LNCAP (cell line): ENCODE data around the gene NTNG2.

ENCODE experiments used
- CTCF ChIP-seq: fragments of 450-650 bp; IDR thresholded peaks from 2 replicates; pipeline ENCODE4 v1.5.1; 2017; ENCODE audit warnings: mild to moderate bottlenecking

The NTNG2 gene

GRCh38 chr9:132239518-132239917 is 77.7 kb downstream of the NTNG2 start:
- no peak for TF ChIP-seq CTCF

GRCh38 chr9:132239999-132240840 is 78.4 kb downstream of the NTNG2 start:
- no peak for TF ChIP-seq CTCF

- no peak for TF ChIP-seq CTCF
Observed at GRCh38 chr9:132240841-132241482, 79.1 kb downstream of the NTNG2 start.

- no peak for TF ChIP-seq CTCF
Observed at GRCh38 chr9:132241483-132241839, 79.6 kb downstream of the NTNG2 start.

GRCh38 chr9:132241840-132242620 is 80.2 kb downstream of the NTNG2 start:
- TF ChIP-seq CTCF = no peak

GRCh38 chr9:132242621-132243155 is 80.8 kb downstream of the NTNG2 start:
- no peak for TF ChIP-seq CTCF
